ENCODE data around the gene C17orf50.

C17orf50 gene

GRCh38 chr17:35757243-35757642 lies 3.4 kb upstream of the C17orf50 start:
- no peak for DNase-seq

- no peak for DNase-seq
These were observed 914 bp downstream of the C17orf50 start for GRCh38 chr17:35761601-35762000.

DNA sequence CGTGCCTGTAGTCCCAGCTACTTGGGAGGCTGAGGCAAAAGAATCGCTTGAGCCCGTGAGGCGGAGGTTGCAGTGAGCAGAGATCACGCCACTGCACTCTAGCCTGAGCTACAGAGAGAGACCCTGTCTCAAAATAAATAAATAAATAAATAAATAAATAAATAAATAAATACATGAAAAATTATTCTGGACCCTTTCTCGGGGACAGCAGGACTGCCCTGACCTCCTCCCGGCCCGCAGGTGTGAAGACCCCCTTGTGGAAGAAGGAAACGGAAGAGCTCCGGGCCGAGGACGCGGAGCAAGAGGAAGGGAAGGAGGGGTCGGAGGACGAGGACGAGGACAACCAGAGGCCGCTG lies 3.1 kb downstream of the C17orf50 start:
- DNase-seq: no peak

DNA sequence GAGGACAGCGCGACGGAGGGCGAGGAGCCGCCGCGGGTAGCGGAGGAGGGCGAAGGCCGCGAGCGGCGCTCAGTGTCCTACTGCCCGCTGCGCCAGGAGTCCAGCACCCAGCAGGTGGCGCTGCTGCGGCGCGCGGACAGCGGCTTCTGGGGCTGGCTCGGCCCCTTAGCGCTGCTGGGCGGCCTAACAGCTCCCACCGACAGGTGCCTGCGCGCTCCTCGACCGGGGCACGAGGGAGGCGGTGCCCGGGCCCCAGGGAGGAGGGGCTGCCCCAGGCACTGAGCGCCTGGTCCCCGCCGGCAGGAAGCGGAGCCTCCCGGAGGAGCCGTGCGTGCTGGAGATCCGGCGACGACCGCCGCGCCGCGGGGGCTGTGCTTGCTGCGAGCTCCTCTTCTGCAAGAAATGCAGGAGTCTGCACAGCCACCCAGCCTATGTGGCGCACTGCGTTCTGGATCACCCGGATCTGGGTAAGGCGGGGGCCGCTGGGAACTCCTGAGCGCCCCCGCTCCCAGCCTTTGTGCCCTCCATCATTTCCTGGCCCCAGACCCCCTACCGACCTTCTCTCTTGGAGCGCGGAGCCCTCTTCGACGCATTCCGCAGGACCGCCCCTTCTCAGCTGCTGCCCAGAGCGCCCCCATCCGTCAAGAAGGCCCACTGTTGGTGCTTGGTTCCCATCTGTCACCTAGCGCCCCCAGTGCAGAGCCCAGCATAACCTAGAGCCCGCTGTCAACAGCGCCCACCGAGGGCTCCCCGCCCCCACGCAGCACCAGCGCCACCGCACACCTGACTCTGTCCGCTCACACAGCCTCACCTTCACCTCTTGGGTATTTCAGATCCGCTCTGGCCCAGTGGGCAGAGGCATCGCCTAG lies 3.7 kb downstream of the C17orf50 start:
- DNase-seq: peak; percentile 82

GRCh38 chr17:35765086-35765710 lies 4.5 kb downstream of the C17orf50 start:
- DNase-seq: no peak

- no peak for DNase-seq
These were observed 5.2 kb downstream of the C17orf50 start for GRCh38 chr17:35765756-35766488.

- DNase-seq: no peak
These were observed 5.8 kb downstream of the C17orf50 start for GRCh38 chr17:35766489-35766877.

DNA sequence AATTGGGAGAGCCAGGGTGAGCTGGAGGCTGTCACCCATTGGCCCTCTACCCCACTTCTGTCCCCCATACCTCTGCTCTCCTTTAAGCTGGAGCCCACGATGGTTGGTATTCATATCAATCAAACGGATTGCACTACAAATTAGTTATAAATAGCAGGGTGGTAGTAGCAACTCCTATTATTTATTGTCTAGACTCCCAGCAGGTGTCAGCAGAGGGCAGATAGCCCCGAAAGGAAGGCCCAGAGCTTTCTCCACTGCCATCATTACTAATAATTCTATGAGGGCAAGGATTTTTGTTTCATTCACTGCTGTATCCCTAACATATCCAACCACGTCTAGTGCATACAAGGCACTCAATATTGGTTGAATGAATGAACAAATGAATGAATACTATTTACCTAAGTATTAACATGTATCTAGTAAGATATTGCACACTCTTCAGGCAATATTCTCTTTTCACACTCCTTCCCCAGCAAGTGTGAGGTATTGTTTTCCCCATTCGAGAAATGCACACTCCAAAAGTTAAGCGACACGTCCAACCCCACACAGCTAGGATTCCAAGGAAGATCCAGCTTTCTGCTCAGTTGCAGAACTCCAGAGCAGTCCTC lies 6.3 kb downstream of the C17orf50 start:
- no peak for DNase-seq

- DNase-seq: no peak
These were observed 8.1 kb downstream of the C17orf50 start for GRCh38 chr17:35768797-35769196.

DNA sequence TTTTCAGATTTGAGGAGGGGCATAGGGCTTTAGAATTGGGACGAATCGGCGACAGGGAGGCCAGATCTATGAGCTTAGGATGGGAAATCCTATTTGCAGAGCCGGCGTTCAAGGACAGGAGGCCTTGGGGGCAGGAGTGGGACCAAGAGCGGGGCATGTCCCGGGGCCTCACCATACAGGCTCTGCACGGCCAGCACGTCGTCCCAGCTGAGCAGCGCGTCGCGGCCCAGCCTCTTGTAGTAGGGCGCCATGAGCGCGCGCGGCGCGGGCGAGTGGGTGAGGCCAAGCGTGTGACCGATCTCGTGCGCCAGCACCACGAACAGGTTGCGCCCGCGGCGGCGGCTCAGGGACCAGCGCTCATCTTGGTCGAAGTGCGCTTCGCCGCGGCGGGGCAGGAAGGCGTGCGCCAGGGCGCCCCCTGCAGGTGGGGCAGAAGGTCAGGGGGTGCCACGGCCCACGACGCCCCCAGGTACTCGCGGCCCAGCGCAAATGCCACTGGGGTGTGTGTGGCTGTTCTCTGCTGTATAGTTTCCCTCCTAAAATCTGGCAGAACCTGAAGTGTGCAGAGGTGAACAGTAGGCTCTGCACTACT lies 9.3 kb downstream of the C17orf50 start:
- no peak for DNase-seq

- DNase-seq: no peak
These were observed 12.4 kb downstream of the C17orf50 start for GRCh38 chr17:35773129-35773528.

DNA sequence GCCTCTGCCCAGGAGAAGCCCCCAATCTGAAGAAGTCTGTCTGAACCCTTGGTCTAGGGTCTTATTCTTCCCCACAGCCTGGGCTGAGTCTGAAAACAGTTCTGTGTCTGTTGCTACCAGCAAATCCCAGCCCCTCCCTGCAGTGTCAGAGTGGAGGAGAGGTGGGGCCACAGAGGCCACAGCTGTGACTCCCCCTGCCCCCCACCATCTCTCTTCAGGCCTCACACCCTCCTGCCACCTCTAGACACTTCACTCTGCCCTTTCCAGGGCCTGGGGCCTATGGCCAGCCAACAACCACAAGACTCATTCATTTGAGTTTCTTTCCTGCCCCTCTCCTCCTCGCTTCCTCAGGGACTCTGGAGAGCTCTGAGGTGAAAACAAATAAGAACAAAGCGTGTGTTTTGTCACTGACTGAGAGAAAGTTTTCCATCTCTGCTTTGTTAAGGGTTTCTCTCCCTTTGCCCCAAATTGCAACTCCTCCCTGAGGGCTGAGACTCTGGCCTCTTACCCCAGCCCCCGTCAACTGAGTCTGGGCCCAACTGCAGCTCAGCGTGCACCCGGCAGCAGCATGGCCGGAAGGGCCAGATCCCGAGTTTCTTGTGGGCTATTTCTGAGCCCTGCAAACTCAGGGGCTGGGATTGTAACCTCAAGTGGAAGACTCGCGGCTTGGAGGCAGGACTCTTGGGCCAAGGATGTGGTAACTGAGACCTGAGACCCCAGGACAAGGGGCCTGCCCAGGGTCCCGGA lies 13.2 kb downstream of the C17orf50 start:
- DNase-seq: no peak

- no peak for DNase-seq
These were observed 13.8 kb downstream of the C17orf50 start for GRCh38 chr17:35774499-35774898.

DNA sequence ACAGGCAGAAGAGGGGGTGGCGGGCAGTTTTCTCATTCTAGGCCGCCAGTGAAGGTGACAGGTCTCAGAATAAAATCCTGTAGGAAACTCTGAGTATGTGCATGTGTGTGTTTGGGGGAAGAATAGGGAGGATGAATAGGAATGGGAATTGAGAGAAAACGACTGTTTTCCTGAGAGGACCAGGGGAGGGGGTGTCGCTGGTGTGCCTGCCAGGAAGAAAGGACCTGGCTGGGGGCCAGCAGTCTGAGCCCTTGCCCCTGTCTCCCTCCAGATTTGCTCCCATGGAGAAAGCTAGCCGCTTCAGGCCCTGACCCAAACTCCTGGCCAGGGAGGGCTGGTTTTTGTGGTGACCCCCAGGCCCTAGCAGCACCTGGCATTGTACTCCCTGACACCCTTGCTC lies 14.4 kb downstream of the C17orf50 start:
- DNase-seq: no peak

DNA sequence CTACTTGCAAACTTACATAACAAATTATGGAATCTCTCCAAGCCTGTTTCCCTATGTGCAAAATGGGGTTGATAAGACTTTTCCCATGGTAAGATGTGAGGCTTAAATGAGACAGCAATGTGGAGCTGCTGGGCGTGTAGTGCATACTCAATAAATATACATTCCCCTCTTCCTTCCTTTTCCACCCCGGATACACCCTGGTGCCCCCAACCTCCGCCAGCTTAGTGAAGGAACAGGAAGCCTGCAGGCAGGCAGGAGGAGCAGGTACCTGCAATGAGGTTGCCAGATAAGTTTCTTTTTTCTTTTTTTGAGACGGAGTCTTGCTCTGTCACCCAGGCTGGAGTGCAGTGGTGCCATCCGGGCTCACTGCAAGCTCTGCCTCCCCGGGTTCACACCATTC lies 14.9 kb downstream of the C17orf50 start:
- DNase-seq: no peak

DNA sequence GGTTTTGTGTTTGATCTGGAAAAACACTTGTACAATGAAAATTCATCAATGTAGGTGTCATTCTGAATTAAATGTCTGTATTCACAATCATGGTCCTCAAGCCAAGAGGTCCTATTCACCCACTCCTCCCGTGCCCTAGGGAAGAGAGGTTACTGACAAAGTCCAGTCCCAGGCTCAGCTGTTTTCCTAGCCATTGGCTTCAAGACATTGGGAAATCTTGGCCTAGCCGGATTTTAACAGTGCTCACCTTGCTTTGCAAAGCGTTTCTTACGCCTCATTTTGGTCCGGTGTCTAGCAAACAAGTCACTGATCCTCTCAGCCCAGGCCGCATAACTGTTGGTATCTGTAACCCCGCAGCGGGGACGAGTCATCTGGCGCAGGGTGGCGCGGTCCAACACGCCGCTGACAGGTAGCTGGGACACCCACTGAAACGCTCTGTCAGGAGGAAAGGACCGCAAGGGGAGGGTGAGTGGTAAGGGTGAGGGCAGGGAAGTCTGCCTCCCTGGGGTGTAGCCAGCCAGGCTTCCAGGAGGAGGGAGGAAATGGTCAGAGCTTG lies 18.0 kb downstream of the C17orf50 start:
- no peak for DNase-seq

DNA sequence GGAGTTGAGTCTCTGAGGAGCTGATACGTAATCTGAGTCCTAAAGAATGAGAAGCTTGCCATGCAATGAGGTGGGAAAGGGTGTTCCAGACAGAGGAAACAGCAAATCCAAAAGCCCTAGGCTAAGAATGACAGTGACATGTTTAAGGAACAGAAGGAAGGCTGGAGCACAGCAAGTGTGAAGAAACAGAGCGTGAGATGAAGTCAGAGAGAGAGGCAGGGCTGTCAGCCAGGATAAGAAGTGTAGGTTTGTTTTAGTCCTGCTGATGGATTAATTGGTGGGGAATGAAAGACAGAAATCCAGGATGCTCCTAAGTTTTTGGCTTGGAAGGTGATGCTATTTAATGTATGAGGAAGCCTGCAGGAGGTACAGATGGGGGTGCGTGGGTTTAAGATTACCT lies 20.3 kb downstream of the C17orf50 start:
- no peak for DNase-seq

DNA sequence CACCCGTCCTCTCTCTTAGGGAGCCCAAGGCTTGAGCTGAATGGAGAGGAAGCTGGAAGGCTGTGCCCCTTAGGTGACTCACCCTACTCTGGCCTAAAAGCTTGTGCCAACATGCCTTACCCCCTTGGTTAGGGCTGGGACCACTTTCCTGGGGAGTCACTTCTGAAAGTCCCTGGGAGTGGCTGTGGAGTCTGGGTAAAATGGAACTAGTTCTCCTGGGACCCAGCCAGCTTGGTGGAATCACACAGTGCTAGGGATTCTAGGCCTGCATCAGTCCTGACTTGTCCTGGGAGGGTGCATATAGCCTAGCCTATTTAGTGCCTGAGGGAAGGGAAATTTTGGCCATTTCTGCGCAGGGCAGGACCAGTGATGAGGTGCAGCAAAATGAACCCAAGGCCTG lies 24.2 kb downstream of the C17orf50 start:
- no peak for DNase-seq

GRCh38 chr17:35786941-35787432 lies 26.3 kb downstream of the C17orf50 start:
- DNase-seq: no peak

GRCh38 chr17:35788477-35789368 lies 28.0 kb downstream of the C17orf50 start:
- DNase-seq: no peak

DNA sequence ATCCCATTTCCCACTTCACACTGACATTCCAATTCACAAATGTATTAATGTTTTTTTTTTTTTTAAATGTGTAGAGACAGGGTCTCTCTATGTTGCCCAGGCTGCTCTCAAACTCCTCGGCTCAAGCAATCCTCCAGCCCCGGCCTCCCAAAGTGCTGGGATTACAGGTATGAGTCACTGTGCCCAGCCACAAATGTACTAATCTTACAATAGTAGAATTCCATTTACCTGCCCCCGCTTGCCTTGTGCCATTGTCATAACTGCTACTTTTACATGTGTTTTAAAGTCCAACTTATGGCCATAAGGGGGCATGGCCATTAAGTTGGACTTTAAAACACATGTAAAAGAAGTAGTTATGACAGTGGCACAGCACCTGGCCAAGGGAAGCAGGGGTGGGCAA lies 30.2 kb downstream of the C17orf50 start:
- no peak for DNase-seq

Measured in stimulated activated naive CD4-positive, alpha-beta T cell treated with Interleukin-2 at 50 U/mL for 16 hours (primary cell).